Measurements from ENCODE around the gene ASH1L.
"Not testable (repeated sequence)": the region's sequence is repeated elsewhere in the genome, so short reads cannot be mapped to it uniquely, and the experiment has no call there.

The ASH1L gene

GRCh38 chr1:155562581-155563376 is at the start of gene ASH1L:
ASH1L (minus strand) TSS chr1:155562803; CDS start chr1:155521519, 41,284 bp downstream.
- peak; percentile 85 to 89 for DNase-seq (ENCODE audit: low read depth in 1 of 2, low spot score in 1 of 2)

GRCh38 chr1:155610257-155610647 is 47.6 kb upstream of the ASH1L start:
- DNase-seq (ENCODE audit: low read depth in 1 of 2, low spot score in 1 of 2), result not testable (repeated sequence)

- DNase-seq (ENCODE audit: low read depth in 1 of 2, low spot score in 1 of 2), result peak; percentile 80 to 90
These were observed 47.1 kb upstream of the ASH1L start, which contains the start of gene MSTO1 for GRCh38 chr1:155609515-155610256. MSTO1 (plus strand) TSS chr1:155610218; CDS start chr1:155610249, 31 bp downstream.

GRCh38 chr1:155608888-155609225 is 46.3 kb upstream of the ASH1L start:
- DNase-seq (ENCODE audit: low read depth in 1 of 2, low spot score in 1 of 2), result no peak

- DNase-seq (ENCODE audit: low read depth in 1 of 2, low spot score in 1 of 2), result no peak
These were observed 45.1 kb upstream of the ASH1L start for GRCh38 chr1:155607708-155608107.

- not testable (repeated sequence) for DNase-seq (ENCODE audit: low read depth in 1 of 2, low spot score in 1 of 2)
These were observed 37.4 kb upstream of the ASH1L start for GRCh38 chr1:155599828-155600572.

GRCh38 chr1:155598842-155599331 is 36.3 kb upstream of the ASH1L start:
- no peak for DNase-seq (ENCODE audit: low read depth in 1 of 2, low spot score in 1 of 2)

GRCh38 chr1:155596864-155597263 is 34.3 kb upstream of the ASH1L start:
- DNase-seq (ENCODE audit: low read depth in 1 of 2, low spot score in 1 of 2), result no peak

- not testable (repeated sequence) for DNase-seq (ENCODE audit: low read depth in 1 of 2, low spot score in 1 of 2)
These were observed 33.4 kb upstream of the ASH1L start for GRCh38 chr1:155595877-155596474.

- peak in 1 of 2 donors; percentile 5 for DNase-seq (ENCODE audit: low read depth in 1 of 2, low spot score in 1 of 2)
These were observed 29.2 kb upstream of the ASH1L start for GRCh38 chr1:155591770-155592169.

GRCh38 chr1:155590516-155591247 is 28.1 kb upstream of the ASH1L start:
- not testable (repeated sequence) for DNase-seq (ENCODE audit: low read depth in 1 of 2, low spot score in 1 of 2)

GRCh38 chr1:155589282-155589681 is 26.7 kb upstream of the ASH1L start:
- DNase-seq (ENCODE audit: low read depth in 1 of 2, low spot score in 1 of 2), result not testable (repeated sequence)

GRCh38 chr1:155583846-155584245 is 21.2 kb upstream of the ASH1L start:
- not testable (repeated sequence) for DNase-seq (ENCODE audit: low read depth in 1 of 2, low spot score in 1 of 2)

- not testable (repeated sequence) for DNase-seq (ENCODE audit: low read depth in 1 of 2, low spot score in 1 of 2)
These were observed 13.0 kb upstream of the ASH1L start for GRCh38 chr1:155575608-155576007.

- no peak for DNase-seq (ENCODE audit: low read depth in 1 of 2, low spot score in 1 of 2)
These were observed 11.5 kb upstream of the ASH1L start for GRCh38 chr1:155574077-155574476.

GRCh38 chr1:155570593-155570990 is 8.0 kb upstream of the ASH1L start:
- DNase-seq (ENCODE audit: low read depth in 1 of 2, low spot score in 1 of 2), result no peak

- no peak for DNase-seq (ENCODE audit: low read depth in 1 of 2, low spot score in 1 of 2)
These were observed 7.5 kb upstream of the ASH1L start for GRCh38 chr1:155569988-155570592.

GRCh38 chr1:155563377-155564022 is 897 bp upstream of the ASH1L start:
- not testable (repeated sequence) for DNase-seq (ENCODE audit: low read depth in 1 of 2, low spot score in 1 of 2)
